ENCODE data around the gene MICAL3. TPM values are rescaled to one million over a fixed set of nuclear protein-coding genes. Genes with fewer than 3 reads are reported as not detected.
"Not testable (repeated sequence)": the region's sequence is repeated elsewhere in the genome, so short reads cannot be mapped to it uniquely, and the experiment has no call there.

Gene MICAL3
- total RNA-seq, 3 donors from 2014 or later (not counting 1 experiment from before 2014, with no cell fraction given): 17.1 to 36.3 (median 34.3) TPM

GRCh38 chr22:18008136-18008535 lies 16.2 kb downstream of the MICAL3 start:
- no peak overlapping the region for H3K27ac ChIP-seq (ENCODE audit: low read length)
- no peak for ATAC-seq
- no peaks in the 10 kb centered on the region for H3K36me3 ChIP-seq (ENCODE audit: control insufficient read depth, insufficient read depth, low read length)
- Mint-ChIP-seq H3K27ac (no peak overlapping the region), H3K36me3 (no peaks in the 10 kb centered on the region), H3K4me1 (no peaks in the 10 kb centered on the region), H3K9me3 (no peaks in the 10 kb centered on the region), H3K27me3 (ENCODE audit: low read depth in 2 of 2) (peaks cover 7 to 12% of the 10 kb centered on the region in 2 donors), H3K4me3 (no peak overlapping the region)
- WGBS (ENCODE audit: insufficient coverage): 91% methylated on average over 4 of the region's 4 CpGs
- intact Hi-C loops (cut with micrococcal nuclease): no loop called here
- TF ChIP-seq, protein P1, sequence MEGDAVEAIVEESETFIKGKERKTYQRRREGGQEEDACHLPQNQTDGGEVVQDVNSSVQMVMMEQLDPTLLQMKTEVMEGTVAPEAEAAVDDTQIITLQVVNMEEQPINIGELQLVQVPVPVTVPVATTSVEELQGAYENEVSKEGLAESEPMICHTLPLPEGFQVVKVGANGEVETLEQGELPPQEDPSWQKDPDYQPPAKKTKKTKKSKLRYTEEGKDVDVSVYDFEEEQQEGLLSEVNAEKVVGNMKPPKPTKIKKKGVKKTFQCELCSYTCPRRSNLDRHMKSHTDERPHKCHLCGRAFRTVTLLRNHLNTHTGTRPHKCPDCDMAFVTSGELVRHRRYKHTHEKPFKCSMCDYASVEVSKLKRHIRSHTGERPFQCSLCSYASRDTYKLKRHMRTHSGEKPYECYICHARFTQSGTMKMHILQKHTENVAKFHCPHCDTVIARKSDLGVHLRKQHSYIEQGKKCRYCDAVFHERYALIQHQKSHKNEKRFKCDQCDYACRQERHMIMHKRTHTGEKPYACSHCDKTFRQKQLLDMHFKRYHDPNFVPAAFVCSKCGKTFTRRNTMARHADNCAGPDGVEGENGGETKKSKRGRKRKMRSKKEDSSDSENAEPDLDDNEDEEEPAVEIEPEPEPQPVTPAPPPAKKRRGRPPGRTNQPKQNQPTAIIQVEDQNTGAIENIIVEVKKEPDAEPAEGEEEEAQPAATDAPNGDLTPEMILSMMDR (IDR thresholded peaks at IDR 0.05): no peak
- no peaks in the 10 kb centered on the region for H3K27me3 ChIP-seq (ENCODE audit: control insufficient read depth, insufficient read depth, low read length)
- H3K4me1 ChIP-seq (ENCODE audit: control insufficient read depth, insufficient read depth, low read length): no peaks in the 10 kb centered on the region
- no peak overlapping the region for H3K4me3 ChIP-seq (ENCODE audit: low read length)
- no peak for DNase-seq
- H3K9me3 ChIP-seq (ENCODE audit: control insufficient read depth, insufficient read depth, low read length): no peaks in the 10 kb centered on the region

DNA sequence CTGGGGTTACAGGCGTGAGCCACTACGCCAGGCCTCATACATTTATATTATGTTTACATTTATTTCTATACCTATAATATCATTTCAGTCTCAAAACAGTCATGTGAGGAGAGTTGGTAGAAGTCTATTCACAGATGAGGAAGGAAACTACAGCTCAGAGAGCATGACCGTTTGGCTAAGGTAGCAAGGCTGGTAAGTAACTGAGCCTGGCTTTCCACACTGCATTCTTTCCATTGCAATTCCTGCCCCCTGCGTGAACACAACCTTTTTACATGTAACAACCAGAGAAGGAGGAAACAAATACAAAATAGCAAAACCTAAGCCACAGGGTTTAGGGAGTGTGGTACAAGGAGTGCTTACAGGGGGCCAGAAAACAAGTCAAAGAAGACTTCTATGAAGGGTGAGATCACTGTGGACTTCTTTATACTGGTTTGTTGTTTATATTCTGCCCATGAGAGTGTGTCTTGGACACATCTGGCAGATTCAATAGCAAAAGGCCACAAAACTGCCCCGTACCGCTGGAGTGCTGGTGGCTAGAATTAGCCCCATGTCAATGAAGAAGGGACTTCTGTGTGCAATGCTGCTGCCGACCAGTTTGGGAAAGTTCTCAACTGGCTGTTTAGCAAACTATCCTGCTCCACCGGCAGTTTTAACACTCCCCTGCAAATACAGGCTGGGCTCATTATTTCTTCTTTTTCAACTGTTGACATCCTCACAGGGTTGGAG lies 19.0 kb downstream of the MICAL3 start:
- TF ChIP-seq, protein P1 (IDR thresholded peaks at IDR 0.05): no peak
- H3K4me1 ChIP-seq (ENCODE audit: control insufficient read depth, insufficient read depth, low read length): peaks cover 15% of the 10 kb centered on the region
- H3K36me3 ChIP-seq (ENCODE audit: control insufficient read depth, insufficient read depth, low read length): no peaks in the 10 kb centered on the region
- H3K27ac ChIP-seq (ENCODE audit: low read length): peak overlapping the region; percentile 54
- DNase-seq: no peak
- H3K27me3 ChIP-seq (ENCODE audit: control insufficient read depth, insufficient read depth, low read length): no peaks in the 10 kb centered on the region
- H3K9me3 ChIP-seq (ENCODE audit: control insufficient read depth, insufficient read depth, low read length): no peaks in the 10 kb centered on the region
- intact Hi-C loops (cut with micrococcal nuclease): no loop called here
- no peaks in the 10 kb centered on the region for H3K36me3 Mint-ChIP-seq
- H3K4me3 ChIP-seq (ENCODE audit: low read length): no peak overlapping the region
- H3K27ac Mint-ChIP-seq: no peak overlapping the region
- WGBS (ENCODE audit: insufficient coverage): 46% methylated on average over 6 of the region's 8 CpGs
- no peak overlapping the region for H3K4me3 Mint-ChIP-seq
- H3K27me3 Mint-ChIP-seq (ENCODE audit: low read depth in 2 of 2): peaks cover 7 to 16% of the 10 kb centered on the region in 2 donors
- peaks cover 6 to 10% of the 10 kb centered on the region in 2 donors for H3K4me1 Mint-ChIP-seq
- no peaks in the 10 kb centered on the region for H3K9me3 Mint-ChIP-seq
- ATAC-seq: no peak

GRCh38 chr22:18001894-18002315 lies 22.5 kb downstream of the MICAL3 start:
- not testable (repeated sequence) for H3K27me3 ChIP-seq (ENCODE audit: control insufficient read depth, insufficient read depth, low read length)

DNA sequence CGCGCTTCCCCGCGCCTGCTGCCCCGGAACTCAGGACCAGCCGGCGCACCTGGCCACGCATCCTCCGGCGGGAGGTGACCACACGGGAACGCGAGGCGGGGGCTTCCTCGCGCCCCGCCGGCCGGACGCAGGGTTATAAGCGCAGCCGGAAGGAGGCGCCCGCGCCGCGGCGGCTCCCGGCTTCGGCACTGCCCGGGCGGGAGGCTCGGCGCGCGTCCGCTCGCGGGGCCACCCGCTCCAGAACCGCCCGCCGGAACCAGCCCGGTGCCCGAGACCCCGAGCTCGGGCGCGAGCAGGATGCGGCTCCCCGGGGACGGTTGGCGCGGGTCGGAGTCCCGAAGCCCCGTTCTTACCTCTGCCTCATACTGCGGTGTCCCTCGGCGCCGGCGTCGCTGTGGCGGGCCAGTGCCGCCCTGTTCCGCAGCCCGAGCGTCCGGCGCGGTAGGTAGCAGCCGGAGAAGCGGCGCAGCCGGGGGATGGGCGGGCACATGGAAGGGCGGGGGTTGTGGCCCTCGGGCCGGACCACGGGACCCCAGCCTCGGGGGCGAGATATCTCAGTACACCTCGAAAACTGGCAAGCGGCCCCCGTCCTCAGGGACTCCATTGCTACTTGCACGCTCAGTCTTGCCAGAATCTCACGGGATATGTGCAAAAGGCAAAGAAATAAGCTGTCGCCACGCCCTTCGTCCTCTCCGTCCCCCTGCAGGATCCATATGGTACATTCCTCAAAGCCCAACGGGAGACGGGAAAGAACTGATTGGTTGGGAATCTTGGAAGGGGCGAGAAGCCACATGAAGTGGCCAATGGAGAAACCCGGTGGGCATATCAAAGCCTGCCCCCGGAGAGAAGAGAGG lies 23.1 kb downstream of the MICAL3 start:
- peak overlapping the region; percentile 81 to 84 for H3K27ac Mint-ChIP-seq
- no peaks in the 10 kb centered on the region for H3K9me3 Mint-ChIP-seq
- Histone ChIP-seq H3K27me3 (ENCODE audit: control insufficient read depth, insufficient read depth, low read length) (no peaks in the 10 kb centered on the region), H3K4me3 (ENCODE audit: low read length) (peak overlapping the region; percentile 77), H3K9me3 (ENCODE audit: control insufficient read depth, insufficient read depth, low read length) (no peaks in the 10 kb centered on the region), H3K4me1 (ENCODE audit: control insufficient read depth, insufficient read depth, low read length) (peaks cover 51% of the 10 kb centered on the region), H3K36me3 (ENCODE audit: control insufficient read depth, insufficient read depth, low read length) (no peaks in the 10 kb centered on the region), H3K27ac (ENCODE audit: low read length) (peak overlapping the region; percentile 89)
- DNase-seq (peak; percentile 46 to 79), ATAC-seq (peak; percentile 59 to 76 (median 72))
- H3K27me3 Mint-ChIP-seq (ENCODE audit: low read depth in 2 of 2): peaks cover 5 to 16% of the 10 kb centered on the region in 2 donors
- peaks cover 29 to 38% of the 10 kb centered on the region in 2 donors for H3K4me1 Mint-ChIP-seq
- peak overlapping the region; percentile 95 for H3K4me3 Mint-ChIP-seq
- TF ChIP-seq, protein P1 (IDR thresholded peaks at IDR 0.05): peak; percentile 40
- intact Hi-C loops (cut with micrococcal nuclease): loop anchor here (1.0 kb wide), 1 partner anchor 75 kb away; no protein-coding TSS in a partner anchor
- H3K36me3 Mint-ChIP-seq: no peaks in the 10 kb centered on the region
- WGBS (ENCODE audit: insufficient coverage): under 1% methylated on average over 96 of the region's 96 CpGs

More at GRCh38 chr22:18001894-18002315, 22.5 kb downstream of the MICAL3 start:
- ATAC-seq; H3K36me3 ChIP-seq (ENCODE audit: control insufficient read depth, insufficient read depth, low read length); H3K9me3 ChIP-seq (ENCODE audit: control insufficient read depth, insufficient read depth, low read length); DNase-seq; H3K36me3 Mint-ChIP-seq; H3K9me3 Mint-ChIP-seq: not testable (repeated sequence)
- 31% methylated on average over 15 of the region's 15 CpGs for WGBS (ENCODE audit: insufficient coverage)
- peak overlapping the region; percentile 95 for H3K4me3 Mint-ChIP-seq
- intact Hi-C loops (cut with micrococcal nuclease): loop anchor here (1.0 kb wide), 1 partner anchor 74 kb away; no protein-coding TSS in a partner anchor
- peaks cover 7 to 16% of the 10 kb centered on the region in 2 donors for H3K27me3 Mint-ChIP-seq (ENCODE audit: low read depth in 2 of 2)
- Histone ChIP-seq H3K27ac (ENCODE audit: low read length) (peak overlapping the region; percentile 89), H3K4me3 (ENCODE audit: low read length) (peak overlapping the region; percentile 77), H3K4me1 (ENCODE audit: control insufficient read depth, insufficient read depth, low read length) (peaks cover 45% of the 10 kb centered on the region)
- peak overlapping the region; percentile 81 to 84 for H3K27ac Mint-ChIP-seq
- H3K4me1 Mint-ChIP-seq: peaks cover 22 to 33% of the 10 kb centered on the region in 2 donors

All from natural killer cell (primary cell).